Endometrium (tissue), 2 donors: Measurements from ENCODE around the gene UPK1A.
"Not testable (repeated sequence)": the region's sequence is repeated elsewhere in the genome, so short reads cannot be mapped to it uniquely, and the experiment has no call there.

ENCODE experiments used
- FAIRE-seq: peaks from 2 replicates; lab custom pipeline; 2012; peaks lifted over from hg19 to GRCh38; lab: Jason Lieb, UNC
- donor health status: control.
- donor health status: control.

The UPK1A gene

DNA sequence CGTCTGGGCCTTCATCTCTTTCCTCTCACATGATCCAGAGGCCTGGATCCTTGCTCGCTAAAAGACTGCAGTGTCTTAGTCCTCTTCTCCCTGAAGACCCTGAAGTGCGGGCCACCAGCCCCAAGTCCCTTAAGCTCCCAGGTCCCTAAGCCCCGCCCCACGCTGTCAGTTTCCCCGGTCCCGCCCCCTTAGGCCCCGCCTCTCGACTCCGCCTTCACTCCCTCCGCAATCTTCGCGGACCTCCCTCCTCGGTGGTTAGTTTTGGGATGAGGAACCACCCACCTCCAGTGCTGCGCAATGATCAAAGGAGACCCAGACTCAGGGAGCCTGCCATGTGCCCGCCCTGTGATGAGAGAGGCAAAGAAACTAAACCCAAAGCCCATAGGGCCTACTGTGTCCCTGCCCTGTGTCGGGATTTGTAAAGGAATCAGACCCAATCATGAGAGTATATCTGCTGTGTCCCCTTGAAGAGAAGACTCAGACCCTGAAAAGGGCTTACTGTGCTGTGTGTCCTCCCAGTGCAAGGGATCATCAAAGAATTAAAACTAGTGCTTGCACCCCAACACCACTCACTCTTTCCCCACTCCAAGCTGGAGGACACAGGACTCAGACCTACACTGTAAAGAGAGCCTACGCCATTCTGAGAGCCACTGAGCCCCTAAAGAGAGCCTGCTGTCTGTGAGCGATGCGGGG, 21.2 kb upstream of the UPK1A start:
- no peak for FAIRE-seq

DNA sequence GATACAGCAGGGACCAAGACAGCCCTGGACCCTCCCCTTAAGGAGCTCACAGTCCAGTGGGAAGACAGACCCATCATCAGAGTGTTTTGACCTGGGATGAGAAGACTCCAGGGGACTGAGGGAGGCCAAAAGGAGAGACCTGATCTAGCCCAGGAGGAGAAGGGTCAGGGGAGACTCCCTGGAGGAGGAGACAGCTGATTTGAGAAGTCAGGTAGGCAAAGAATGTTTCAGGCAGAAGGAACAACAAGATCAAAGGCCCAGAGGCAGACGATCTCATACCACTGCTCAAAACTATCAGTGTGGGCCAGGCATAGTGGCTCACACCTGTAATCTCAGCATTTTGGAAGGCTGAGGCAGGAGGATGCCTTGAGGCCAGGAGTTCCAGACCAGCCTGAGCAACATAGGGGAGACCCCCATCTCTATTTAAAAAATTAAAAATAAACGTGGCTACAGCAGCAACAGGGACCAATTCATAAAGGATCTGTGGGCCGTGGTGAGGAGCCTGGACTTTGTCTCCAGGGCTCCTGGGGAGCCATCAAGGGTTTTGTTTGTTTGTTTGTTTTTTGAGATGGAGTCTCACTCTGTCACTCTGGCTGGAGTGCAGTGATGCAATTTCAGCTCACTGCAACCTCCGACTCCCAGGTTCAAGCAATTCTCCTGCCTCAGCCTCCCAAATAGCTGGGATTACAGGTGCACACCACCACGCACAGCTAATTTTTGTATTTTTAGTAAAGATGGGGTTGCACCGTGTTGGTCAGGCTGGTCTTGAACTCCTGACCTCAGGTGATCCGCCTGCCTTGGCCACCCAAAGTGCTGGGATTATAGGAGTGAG, 20.4 kb upstream of the UPK1A start:
- no peak for FAIRE-seq

DNA sequence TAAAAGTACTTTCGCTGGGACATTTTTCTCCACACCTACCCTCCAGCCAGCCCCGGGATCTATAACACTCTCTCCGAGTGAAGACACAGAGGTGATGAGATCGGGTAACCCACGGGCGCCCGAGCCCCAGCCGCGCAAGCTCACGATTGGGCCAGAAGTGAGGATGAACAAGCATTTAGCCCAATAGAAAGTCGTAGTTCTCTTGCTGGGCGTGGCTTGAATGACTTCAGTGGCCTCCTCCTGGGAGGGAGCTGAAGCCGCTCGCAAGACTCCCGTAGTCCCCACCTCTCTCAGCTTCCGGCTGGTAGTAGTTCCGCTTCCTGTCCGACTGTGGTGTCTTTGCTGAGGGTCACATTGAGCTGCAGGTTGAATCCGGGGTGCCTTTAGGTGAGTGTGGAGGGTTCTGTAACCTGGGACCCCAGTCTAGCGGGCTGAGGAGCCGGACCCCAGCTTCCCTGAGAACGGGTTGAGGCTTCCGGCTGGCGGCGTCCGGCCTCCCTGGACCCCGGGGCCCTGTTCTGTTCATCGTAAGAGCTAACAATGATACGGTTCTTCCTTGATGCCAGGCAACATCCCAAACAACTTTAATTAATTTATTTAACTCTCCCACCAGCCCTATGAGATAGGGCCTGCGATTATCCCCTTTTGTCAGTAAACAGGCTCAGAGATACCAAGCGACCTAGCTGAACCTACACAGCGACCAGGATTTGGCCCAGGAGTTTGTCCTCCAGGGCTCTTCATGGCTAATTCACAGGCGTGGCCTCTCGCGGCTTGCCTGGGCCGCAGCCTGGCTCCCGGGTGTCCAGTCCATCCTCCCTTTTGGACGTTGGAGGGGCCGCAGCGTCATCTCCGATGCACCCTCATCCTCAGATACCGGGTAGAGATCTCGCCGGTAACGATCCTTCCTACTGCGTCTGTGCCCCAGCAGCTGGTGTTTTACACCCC, 18.0 kb upstream of the UPK1A start, which contains the start of gene COX6B1:
COX6B1 (plus strand) TSS at position 307 of the 945 bp plus-strand sequence. CDS start 2,921 bp downstream, outside the sequence.
- peak; percentile 95 for FAIRE-seq

DNA sequence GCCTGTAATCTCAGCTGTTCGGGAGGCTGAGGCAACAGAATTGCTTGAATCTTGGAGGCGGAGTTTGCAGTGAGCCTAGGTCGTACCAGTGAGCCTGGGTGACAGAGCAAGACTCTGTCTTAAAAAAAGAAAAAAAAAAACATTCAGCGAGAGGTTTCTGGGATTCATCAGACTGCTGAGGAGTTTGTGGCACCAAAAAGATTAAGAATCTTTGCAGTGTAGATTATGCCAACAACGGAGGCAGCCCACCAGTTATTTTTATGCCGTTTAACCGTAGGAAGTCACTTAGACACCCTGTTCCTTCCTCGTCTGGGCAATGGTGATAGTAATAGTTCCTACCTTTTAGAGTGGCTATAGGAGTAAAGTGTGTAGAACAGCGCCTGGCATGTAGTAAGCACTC, 15.7 kb upstream of the UPK1A start:
- no peak for FAIRE-seq

DNA sequence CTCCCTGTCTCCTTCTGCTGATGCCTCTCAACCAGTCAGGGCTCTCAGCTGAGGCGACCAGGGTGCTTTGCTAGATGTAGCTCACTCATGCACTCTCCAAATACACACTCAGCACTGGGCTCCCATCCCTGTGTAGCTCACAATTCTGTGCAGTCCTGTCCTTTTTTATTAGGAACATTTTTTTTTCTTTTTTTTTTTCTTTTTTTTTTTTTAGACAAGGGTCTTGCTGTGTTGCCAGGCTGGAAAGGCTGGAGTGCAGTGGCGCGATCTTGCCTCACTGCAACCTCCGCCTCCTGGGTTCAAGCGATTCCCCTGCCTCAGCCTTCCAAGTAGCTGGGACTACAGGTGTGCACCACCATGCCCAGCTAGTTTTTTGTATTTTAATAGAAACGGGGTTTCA, 11.5 kb upstream of the UPK1A start:
- not testable (repeated sequence) for FAIRE-seq

- no peak for FAIRE-seq
These were observed 10.7 kb upstream of the UPK1A start for GRCh38 chr19:35655600-35655999.

- no peak for FAIRE-seq
These were observed 9.6 kb upstream of the UPK1A start for GRCh38 chr19:35656700-35657099.

DNA sequence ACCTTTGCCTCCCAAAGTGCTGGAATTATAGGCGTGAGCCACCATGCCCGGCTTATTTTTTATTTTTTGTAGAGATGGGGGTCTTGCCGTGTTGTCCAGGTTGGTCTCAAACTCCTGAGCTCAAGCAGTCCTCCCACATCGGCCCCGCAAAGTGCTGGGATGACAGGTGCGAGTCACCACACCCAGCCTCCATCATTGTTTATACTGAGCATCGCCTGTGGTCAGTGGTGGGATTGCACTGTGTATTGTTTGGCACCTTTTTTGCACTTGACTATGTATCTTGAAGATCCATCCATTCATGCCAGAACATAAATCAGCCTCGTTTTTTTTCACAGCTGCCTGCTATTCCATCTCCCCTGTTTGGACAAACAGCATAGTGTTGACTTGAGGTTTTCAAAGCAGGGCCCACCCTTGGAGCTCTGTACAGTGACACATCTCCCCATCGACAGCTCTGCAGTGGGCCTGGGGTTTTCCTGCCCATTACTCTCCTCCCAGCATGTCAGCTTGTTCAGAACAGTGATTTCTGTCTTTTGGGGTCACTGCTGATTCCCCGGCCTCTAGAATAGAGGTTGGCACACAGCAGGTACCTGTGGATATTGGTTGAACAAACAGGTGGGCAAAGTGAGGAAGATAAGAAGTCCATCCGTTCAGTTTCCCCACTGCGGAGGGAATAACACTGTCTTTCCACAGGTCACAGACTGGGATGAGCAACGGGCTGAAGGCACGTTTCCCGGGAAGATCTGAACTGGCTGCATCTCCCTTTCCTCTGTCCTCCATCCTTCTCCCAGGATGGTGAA, 8.2 kb upstream of the UPK1A start:
- FAIRE-seq, result no peak

GRCh38 chr19:35661995-35662340, 4.3 kb upstream of the UPK1A start:
- FAIRE-seq, result no peak

- no peak for FAIRE-seq
These were observed 2.3 kb upstream of the UPK1A start for GRCh38 chr19:35663981-35664380.

DNA sequence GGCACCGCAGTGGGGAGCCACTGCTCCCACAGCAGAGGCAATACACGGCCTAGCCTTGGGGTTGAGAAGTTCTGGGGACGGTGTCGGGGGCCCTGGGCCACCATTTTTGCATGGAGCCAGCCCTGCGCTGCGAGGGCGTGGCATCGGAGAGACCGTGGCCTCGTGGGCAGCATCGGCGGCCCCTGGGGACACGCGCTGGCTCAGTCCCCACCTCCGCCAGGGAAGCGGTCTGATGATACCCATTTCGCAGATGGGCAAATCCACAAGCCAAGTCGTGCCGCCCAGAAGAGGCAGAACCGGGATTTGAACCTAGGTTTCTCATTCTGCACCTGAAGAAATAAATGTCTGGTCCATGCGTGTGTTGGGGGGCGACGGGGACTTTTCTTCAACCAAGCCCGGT, 1.2 kb upstream of the UPK1A start:
- FAIRE-seq, result no peak

GRCh38 chr19:35665604-35666003, 713 bp upstream of the UPK1A start:
- FAIRE-seq, result no peak

- no peak for FAIRE-seq
These were observed 3.2 kb downstream of the UPK1A start for GRCh38 chr19:35669566-35669965.

DNA sequence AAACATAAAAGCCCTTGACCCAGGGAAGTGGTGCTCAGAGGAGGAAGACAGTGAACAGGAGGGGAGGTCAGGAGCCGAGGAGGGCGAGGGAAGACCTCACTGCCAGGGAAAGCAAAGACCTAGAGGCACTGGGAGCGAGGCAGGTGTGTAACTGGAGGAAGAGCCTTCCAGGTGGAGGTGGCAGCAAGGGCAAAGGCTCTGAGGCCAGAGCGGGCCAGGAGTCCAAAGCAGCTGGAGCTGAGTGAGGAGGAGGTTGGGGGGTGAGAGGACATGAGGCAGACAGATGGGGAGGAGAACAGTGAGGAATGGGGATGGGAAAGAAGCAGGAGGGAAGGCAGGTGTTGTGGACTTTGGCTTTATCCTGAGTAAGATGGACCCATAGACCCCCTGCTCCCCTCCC, 3.7 kb downstream of the UPK1A start:
- FAIRE-seq, result no peak

GRCh38 chr19:35670686-35671085, 4.4 kb downstream of the UPK1A start:
- no peak for FAIRE-seq

DNA sequence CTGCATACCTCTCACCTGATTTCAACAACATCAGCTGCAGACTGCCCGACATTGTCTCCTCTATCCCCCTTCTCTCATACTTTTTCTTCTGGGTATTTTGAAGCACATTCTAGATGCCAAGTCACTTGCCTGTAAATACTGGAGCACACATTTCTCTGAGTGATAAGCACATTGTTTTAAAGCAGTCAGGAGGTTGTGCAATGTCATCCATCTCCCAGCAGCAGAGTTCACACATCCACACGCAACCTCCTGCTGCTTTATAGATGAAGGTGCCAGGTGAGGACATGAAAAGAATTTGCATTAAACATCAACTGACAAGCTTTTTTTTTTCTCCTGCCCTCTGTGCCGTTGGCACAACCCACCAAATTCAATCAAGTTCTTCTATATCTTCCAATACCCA, 5.5 kb downstream of the UPK1A start:
- no peak for FAIRE-seq

DNA sequence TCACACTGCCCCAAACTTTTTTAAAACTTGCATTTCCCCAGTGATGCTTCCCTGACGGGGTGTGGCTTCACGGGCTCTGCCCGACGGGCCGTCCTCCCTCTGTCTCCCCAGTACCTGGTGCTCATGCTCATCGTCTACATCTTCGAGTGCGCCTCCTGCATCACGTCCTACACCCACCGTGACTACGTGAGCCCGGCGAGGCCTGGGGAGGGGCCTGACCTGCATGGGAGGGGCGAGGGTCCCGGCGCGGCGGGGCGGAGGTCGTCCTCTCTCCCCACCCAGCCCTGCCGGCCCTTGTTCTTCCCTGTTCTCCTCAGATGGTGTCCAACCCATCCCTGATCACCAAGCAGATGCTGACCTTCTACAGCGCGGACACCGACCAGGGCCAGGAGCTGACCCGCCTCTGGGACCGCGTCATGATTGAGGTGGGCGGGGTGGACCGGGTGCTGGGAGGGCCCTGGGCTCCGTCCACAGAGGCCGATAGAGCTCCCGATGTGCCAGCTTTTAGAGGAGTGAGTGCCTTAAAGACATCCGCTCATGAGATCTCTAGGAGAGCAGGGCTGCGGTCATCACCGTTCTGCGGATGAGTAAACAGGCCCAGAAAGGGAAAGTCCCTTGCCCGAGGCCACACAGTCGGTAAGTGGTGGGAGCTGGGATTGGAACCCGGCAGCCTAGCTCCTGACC, 6.9 kb downstream of the UPK1A start:
- FAIRE-seq, result no peak

- FAIRE-seq, result no peak
These were observed 9.3 kb downstream of the UPK1A start for GRCh38 chr19:35675589-35676140.

- FAIRE-seq, result peak; percentile 82
These were observed 23.5 kb downstream of the UPK1A start for GRCh38 chr19:35689836-35690235.

DNA sequence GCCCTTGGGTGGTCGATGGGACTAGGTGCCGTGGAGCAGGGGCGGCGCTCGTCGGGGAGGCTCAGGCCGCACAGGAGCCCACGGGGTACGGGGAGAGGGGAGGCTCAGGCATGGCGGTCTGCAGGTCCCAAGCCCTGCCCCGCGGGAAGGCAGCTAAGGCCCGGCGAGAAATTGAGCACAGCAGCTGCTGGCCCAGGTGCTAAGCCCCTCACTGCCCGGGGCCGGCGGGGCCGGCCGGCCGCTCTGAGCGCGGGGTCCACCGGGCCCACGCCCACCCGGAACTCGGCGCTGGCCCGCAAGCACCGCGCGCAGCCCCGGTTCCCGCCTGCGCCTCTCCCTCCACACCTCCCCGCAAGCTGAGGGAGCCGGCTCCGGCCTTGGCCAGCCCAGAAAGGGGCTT, 24.8 kb downstream of the UPK1A start:
- not testable (repeated sequence) for FAIRE-seq

GRCh38 chr19:35692010-35692409, 25.7 kb downstream of the UPK1A start:
- FAIRE-seq, result no peak
